ENCODE data around the gene UBAC2.

GRCh38 chr13:99335603-99336002, 134.9 kb downstream of the UBAC2 start:
- no peak for TF ChIP-seq CTCF (conservative IDR thresholded peaks at IDR 0.05)
- no peak for TF ChIP-seq ZFX (IDR thresholded peaks at IDR 0.05)
